ENCODE measurements around the gene ADD1. TPM values are rescaled to one million over a fixed set of nuclear protein-coding genes. Genes with fewer than 3 reads are reported as not detected.
"Not testable (repeated sequence)": the region's sequence is repeated elsewhere in the genome, so short reads cannot be mapped to it uniquely, and the experiment has no call there.

Gene ADD1
- total RNA-seq, 3 donors from 2014 or later, result 147 to 175 (median 153) TPM

DNA sequence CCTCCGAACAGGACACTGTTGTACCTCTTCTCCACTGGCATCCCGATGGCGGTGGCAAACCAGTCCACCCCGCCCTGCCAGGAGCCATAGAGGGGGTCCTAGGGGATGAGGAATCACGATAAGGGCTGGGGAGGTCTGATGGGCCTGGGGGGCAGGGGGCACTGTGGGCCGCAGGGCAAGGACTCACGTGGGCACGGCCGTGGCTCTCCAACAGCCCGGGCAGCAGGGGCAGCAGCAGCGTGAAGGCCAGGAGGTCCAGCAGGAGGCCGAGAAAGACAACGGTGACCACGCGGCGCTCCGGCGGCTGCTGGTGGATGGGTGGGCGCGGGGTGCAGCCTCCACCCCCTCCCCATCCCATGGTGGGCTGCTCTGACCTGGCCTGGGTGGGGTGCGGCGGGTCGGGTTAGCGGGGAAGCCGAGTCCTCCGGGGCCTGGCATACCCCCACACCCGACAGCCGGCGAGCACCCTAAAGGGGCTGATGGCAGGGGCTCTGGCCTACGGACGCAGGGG is 90.0 kb downstream of the ADD1 start:
- no peaks in the 10 kb centered on the region for H3K27me3 Mint-ChIP-seq (ENCODE audit: low read depth)
- no peak for DNase-seq
- peaks cover 44% of the 10 kb centered on the region for H3K4me1 Mint-ChIP-seq (ENCODE audit: low read depth)
- H3K36me3 Mint-ChIP-seq (ENCODE audit: insufficient read depth), result peaks cover 23% of the 10 kb centered on the region
- no peaks in the 10 kb centered on the region for H3K9me3 Mint-ChIP-seq
- peak overlapping the region; percentile 93 for H3K4me3 Mint-ChIP-seq
- no peak for ATAC-seq

DNA sequence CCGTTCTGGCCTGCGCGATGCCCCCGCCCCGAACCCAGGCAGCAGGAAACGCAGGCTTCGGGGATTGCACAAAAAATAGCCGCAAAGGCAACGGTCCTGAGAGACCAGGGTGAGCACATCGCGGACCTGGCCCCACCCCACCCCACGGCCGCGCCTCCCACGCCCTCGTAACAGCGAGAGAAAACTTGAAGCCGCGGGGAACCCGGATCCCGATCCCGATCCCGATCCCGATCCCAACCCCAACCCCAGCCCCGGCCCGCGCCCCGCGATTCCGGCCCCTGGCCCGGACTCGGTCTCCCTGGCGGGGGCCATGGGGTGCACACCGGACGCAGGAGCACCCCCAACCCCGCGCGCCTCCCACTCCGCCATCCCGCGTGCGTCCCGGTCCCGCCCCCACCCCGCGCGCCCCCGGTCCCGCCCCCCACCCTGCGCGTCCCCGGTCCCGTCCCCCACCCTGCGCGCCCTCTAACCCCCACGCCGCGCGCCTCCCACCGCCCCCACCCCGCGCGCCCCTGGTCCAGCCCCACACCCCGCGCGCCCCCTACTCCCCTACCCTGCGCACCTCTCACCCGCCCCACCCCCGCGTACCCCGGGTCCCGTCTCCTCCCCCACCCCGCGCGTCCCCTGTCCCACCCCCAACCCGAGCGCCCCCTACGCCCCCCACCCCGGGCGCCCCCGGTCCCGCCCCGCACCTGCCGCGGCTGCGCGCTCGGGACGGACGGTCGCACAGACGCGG is 90.6 kb downstream of the ADD1 start:
- Mint-ChIP-seq H3K4me3 (peak overlapping the region; percentile 90), H3K4me1 (ENCODE audit: low read depth) (peaks cover 49% of the 10 kb centered on the region), H3K27me3 (ENCODE audit: low read depth) (no peaks in the 10 kb centered on the region), H3K9me3 (no peaks in the 10 kb centered on the region), H3K36me3 (ENCODE audit: insufficient read depth) (peaks cover 25% of the 10 kb centered on the region)
- no peak for ATAC-seq
- peak; percentile 45 for DNase-seq

DNA sequence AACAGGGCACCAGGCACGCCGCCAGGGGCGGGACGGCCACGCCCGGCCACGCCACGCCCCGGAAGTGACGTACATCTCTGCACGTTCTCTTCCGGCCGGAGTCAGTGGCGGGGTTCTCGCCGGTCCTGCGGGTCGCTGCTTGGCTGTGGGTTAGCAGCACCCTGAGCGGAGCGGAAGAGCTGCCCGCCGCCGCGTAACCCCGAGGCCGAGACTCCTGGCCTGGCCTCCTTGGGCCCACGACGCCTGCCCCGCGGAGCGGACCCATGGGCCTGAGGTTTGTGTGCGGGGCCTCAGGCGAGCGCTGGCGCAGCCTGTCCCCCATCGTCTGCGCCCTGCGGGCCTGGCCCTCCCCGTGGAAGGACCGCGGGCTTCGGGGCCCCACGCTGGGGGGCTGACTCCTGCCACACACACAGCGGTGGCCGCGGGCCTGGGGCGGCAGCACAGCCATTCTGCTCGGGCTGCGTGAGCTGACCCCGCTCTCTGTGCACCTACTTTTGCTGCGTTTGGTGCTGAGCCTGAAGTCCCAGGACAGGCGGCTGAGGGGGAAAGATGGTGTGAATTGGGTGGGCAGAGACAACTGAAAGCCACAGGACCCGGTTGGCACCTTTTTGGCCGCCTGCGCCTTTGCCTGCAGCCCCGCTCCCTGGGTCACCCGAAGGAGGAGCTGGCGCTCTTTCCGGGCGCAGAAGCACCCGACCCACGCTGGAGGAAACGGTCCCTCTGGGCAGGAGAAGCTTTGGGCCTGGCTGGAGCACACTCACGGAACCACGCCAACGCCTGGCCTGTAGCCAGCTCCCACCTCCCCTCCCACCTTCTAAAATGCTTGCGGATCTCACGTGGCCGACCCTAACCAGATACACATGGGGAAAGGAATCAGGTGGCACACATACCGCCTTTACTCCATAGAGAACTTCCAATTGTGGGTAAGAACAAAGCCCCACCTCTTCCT is 91.4 kb downstream of the ADD1 start:
- H3K36me3 Mint-ChIP-seq (ENCODE audit: insufficient read depth), result peaks cover 28% of the 10 kb centered on the region
- ATAC-seq (peak; percentile 57 to 62), DNase-seq (peak; percentile 98)
- peak overlapping the region; percentile 90 for H3K4me3 Mint-ChIP-seq
- H3K4me1 Mint-ChIP-seq (ENCODE audit: low read depth), result peaks cover 53% of the 10 kb centered on the region
- no peaks in the 10 kb centered on the region for H3K27me3 Mint-ChIP-seq (ENCODE audit: low read depth)
- no peaks in the 10 kb centered on the region for H3K9me3 Mint-ChIP-seq

DNA sequence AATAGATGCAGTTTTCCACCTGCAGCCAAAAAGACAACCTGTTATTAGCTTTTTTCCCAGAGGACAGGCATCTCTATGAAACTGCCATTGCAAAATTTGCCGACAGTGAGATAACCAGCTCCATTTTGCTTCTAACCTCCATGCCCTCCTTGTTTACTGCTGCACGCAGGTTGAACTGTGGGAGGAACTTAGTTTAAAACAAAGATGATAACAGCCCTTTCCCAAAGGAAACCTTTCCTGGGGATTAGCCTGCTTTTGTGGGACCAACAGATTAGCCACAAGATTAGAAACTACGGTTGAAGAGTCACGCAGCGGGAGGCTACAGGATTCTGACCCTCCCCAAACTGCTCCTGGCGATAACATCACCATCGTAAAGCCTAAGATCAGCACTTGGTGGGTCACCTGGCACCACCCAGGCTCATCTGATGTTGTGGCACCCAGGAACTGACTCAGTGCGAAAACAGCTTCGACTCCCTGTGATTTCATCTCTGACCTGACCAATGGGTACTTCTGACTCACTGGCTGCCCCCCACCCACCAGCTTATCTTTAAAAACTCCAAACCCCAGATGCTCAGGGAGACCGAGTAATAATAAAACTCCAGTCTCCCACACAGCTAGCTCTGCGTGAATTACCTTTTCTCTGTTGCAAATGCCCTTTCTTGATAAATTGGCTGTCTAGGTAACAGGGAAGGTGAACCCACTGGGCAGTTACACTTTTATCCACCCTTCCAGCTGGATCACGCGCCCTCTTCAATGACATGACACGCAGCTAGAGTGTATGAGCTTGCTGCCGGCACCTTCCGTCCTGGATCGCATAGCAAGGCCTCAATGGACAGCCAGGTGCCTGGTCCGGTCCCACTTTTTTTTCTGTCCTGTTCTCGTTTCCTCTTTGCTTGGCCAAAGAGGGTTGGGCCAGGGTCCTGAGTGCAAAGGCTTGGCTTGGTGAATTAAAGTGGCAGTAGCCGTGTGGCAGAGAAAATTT is 92.4 kb downstream of the ADD1 start:
- Mint-ChIP-seq H3K4me3 (peak overlapping the region; percentile 90), H3K27me3 (ENCODE audit: low read depth) (no peaks in the 10 kb centered on the region), H3K36me3 (ENCODE audit: insufficient read depth) (peaks cover 37% of the 10 kb centered on the region), H3K9me3 (no peaks in the 10 kb centered on the region), H3K4me1 (ENCODE audit: low read depth) (peaks cover 53% of the 10 kb centered on the region)
- ATAC-seq (peak; percentile 47 to 53), DNase-seq (peak; percentile 49)

DNA sequence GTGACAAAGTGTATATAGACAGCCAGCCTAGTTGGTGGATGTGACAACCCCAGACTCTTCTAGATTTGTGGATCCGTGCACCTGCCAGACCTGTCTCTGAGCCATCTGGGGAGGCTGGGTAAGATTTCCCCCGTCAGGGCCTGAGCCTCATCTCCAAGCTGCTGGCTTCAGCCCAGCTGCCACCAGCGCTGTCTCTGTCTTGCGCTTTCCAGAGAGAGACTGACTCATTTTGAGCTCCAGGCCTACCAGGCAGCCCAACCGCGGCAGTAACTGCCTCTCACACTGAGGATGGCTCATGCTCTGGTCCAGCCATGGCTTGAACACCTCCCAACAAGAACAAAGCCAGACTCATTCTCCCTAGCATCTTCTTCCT is 93.1 kb downstream of the ADD1 start:
- H3K9me3 Mint-ChIP-seq, result no peaks in the 10 kb centered on the region
- H3K4me1 Mint-ChIP-seq (ENCODE audit: low read depth), result peaks cover 49% of the 10 kb centered on the region
- ATAC-seq, result peak; percentile 28 to 37
- peak overlapping the region; percentile 90 for H3K4me3 Mint-ChIP-seq
- peak; percentile 27 for DNase-seq
- peaks cover 41% of the 10 kb centered on the region for H3K36me3 Mint-ChIP-seq (ENCODE audit: insufficient read depth)
- H3K27me3 Mint-ChIP-seq (ENCODE audit: low read depth), result no peaks in the 10 kb centered on the region

DNA sequence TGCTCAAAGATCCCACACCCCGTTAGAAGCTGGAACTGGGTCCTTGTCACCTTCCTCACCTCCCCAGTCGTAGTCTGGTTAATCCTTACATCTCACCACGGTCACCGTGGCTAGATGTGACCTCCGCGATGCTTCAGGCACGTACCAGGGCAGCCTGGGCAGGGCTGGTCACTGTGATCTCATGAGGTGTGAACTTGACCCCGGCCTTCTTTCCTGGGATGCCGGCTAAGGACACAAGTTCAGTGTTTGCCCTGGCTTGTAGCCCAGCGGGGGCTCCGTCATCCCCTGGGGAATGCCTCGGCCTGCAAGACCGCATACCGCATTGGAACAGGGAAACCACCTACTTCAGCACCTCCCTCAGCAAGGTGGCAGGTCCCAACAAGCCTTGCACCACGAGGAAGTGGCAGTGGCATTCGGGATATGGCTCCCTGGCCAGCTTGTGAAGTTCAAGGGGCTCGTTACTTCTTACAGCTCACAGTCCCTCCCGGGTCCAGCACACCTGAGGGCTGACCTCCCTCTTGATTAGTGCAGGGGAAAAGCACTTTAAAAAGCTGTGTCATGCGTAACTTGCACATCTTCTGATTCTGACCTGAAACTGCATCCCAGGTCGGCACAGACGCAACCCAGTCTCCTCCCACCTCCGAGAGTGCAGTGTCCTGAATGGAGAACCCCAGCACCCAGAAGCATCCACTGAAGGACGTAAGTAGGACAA is 93.7 kb downstream of the ADD1 start:
- peaks cover 46% of the 10 kb centered on the region for H3K4me1 Mint-ChIP-seq (ENCODE audit: low read depth)
- no peak for DNase-seq
- no peaks in the 10 kb centered on the region for H3K9me3 Mint-ChIP-seq
- peaks cover 45% of the 10 kb centered on the region for H3K36me3 Mint-ChIP-seq (ENCODE audit: insufficient read depth)
- peak overlapping the region; percentile 90 for H3K4me3 Mint-ChIP-seq
- no peaks in the 10 kb centered on the region for H3K27me3 Mint-ChIP-seq (ENCODE audit: low read depth)
- ATAC-seq, result no peak

DNA sequence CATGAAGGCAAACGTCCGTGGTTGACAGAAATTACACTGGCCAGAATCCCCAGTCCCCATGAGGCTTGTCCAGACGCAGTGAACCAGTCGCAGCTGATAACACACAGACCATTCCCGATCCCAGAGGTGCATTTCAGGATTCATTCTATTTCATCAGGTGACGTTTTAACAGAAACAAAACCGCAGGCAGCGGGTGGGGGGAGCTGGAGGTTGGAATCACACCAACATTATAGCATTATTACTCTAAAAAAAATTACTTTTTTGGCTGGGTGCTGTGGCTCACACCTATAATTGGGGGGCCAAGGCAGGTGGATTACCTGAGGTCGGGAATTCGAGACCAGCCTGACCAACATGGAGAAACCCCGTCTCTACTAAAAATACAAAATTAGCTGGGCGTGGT is 94.3 kb downstream of the ADD1 start:
- H3K9me3 Mint-ChIP-seq, result no peaks in the 10 kb centered on the region
- peak overlapping the region; percentile 90 for H3K4me3 Mint-ChIP-seq
- H3K27me3 Mint-ChIP-seq (ENCODE audit: low read depth), result no peaks in the 10 kb centered on the region
- ATAC-seq (no peak), DNase-seq (no peak)
- H3K36me3 Mint-ChIP-seq (ENCODE audit: insufficient read depth), result peaks cover 48% of the 10 kb centered on the region
- H3K4me1 Mint-ChIP-seq (ENCODE audit: low read depth), result peaks cover 44% of the 10 kb centered on the region

DNA sequence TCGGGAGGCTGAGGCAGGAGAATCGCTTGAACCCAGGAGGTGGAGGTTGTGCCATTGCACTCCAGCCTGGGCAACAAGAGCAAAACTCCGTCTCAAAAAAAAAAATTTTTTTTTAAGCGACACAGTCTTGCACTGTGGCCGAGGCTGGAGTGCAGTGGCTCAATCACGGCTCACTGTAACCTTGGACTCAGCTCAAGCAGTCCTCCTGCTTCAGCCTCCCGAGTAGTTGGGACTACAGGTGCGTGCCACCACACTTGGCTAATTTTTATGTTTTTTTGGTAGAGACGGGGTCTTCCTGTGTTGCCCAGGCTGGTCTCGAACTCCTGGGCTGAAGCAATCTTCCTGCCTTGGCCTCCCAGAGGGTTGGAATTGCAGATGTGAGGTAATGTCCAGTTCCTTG is 94.8 kb downstream of the ADD1 start:
- Mint-ChIP-seq H3K4me1 (ENCODE audit: low read depth) (peaks cover 43% of the 10 kb centered on the region), H3K36me3 (ENCODE audit: insufficient read depth) (peaks cover 47% of the 10 kb centered on the region)
- ATAC-seq; H3K4me3 Mint-ChIP-seq; DNase-seq; H3K27me3 Mint-ChIP-seq (ENCODE audit: low read depth); H3K9me3 Mint-ChIP-seq: not testable (repeated sequence)

DNA sequence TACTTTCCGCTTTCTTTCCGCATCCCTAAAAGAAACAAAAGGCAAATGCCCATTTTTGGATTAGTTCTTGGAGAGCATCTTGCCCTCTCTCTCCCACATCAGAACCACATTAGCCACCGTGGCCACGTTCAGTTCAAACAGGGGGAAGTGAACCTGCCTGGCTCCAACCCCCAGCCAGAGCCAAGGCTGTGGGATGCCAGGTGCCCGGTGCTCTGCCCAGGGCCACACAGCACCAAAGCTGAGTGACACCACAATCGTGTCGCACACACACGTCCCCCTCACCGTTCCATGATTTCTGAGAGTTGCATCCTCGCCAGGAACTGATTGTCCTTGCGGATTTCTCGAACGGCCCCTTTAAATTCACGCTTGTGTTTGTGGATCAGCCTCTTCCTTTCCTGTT is 95.3 kb downstream of the ADD1 start:
- ATAC-seq, result no peak
- H3K36me3 Mint-ChIP-seq (ENCODE audit: insufficient read depth), result peaks cover 50% of the 10 kb centered on the region
- peaks cover 43% of the 10 kb centered on the region for H3K4me1 Mint-ChIP-seq (ENCODE audit: low read depth)
- no peaks in the 10 kb centered on the region for H3K27me3 Mint-ChIP-seq (ENCODE audit: low read depth)
- H3K9me3 Mint-ChIP-seq, result no peaks in the 10 kb centered on the region
- peak overlapping the region; percentile 33 for H3K4me3 Mint-ChIP-seq
- DNase-seq, result no peak

DNA sequence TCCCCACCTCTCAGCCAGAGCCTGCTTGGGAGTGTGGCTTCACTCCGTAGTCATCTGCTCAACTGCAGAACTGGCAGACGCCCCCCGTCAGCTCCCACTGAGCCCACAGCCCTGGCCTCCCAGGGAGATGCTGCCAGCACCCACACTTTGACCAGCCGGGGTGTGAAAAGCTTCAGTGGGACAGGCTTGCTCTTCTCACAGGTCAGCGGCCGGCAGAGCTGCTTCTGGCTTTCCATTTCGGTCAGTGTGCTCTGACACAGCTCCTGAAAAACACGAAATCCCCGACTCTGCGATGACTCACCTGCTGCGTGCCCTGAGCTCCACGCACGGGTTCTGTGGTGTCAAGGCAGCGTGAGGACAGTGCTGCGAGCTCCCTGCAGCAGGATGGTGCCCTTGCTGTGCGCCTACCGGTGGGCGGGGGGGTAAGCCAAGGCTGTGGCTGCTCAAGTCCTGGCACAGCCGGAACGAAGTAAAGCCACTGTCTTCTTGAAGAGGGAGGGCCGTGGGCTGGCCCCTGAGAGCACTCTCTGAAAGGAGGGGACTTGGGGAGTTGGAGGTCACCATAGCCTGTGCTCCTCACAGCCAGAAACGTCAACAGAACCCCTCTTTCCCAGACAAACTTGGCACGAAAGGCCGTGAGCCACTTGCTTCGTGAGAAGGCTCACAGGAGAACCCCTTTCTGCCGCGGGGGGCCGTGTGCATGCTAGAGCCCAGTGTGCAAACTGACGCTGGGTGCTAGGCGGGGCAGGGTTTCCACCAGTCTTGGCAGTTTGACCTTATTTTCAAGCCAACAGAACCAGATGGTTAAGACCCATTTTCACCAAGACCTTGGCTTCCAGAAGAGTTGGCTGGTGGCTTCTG is 96.0 kb downstream of the ADD1 start:
- H3K4me3 Mint-ChIP-seq, result peak overlapping the region; percentile 33
- ATAC-seq, result no peak
- peaks cover 43% of the 10 kb centered on the region for H3K4me1 Mint-ChIP-seq (ENCODE audit: low read depth)
- H3K27me3 Mint-ChIP-seq (ENCODE audit: low read depth), result no peaks in the 10 kb centered on the region
- no peaks in the 10 kb centered on the region for H3K9me3 Mint-ChIP-seq
- DNase-seq, result no peak
- peaks cover 53% of the 10 kb centered on the region for H3K36me3 Mint-ChIP-seq (ENCODE audit: insufficient read depth)

DNA sequence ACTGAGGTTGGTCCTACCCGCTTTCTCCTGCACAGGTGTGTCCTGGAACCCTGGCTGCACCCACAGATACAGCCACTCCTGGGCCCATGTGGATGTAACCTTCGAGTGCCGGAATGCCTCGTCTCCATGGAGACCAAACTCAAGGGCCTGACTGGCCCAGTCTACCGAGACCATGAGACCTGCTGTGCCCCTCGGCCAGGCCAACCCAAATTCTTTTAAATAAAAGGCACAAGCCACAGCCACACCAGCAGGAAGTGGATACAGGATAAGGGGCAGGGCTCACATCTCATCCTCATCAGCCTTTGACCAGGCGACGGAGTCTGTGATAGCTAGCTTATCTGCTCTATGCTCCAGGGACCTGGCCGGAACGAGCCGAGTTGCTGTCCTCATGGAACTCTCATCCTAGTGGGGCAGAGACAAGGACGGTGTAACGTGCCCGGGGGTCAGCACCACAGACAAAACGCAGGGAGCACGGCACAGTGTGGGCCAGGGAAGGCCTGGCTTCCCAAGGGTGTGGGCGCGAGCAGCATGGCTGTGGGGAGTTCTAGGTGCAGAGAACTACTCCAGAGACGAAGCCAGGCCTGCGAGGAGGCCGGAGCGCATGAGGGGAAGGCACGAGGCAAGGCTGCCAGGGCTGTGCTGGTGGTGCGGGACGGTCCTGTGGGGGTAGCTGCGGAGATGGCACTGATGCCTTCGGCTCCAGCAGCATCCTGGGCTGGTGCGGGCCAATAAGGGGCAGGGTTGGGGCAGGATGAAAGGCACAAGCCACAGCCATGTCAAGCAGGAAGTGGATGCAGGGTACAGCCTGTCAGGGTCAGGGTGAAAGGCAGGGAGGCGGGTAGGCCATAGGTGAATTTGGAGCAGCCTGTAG is 96.9 kb downstream of the ADD1 start:
- H3K36me3 Mint-ChIP-seq (ENCODE audit: insufficient read depth), result peaks cover 59% of the 10 kb centered on the region
- no peaks in the 10 kb centered on the region for H3K27me3 Mint-ChIP-seq (ENCODE audit: low read depth)
- H3K4me1 Mint-ChIP-seq (ENCODE audit: low read depth), result peaks cover 42% of the 10 kb centered on the region
- ATAC-seq (no peak), DNase-seq (no peak)
- H3K4me3 Mint-ChIP-seq, result no peak overlapping the region
- no peaks in the 10 kb centered on the region for H3K9me3 Mint-ChIP-seq

Data from activated T-cell treated with anti-CD3 and anti-CD28 coated beads, Interleukin-2, amount 50 U/mL, for 4 hours (primary cell).